NCI-H226 (cell line): ENCODE results near the gene RAB11FIP4.
A peak's percentile ranks its signal among the peaks of the same experiment; 100 is the strongest.

Source experiments
- DNase-seq: peaks from one replicate; pipeline ENCODE4 v3.0.0-alpha.2; 2015

The RAB11FIP4 gene

DNA sequence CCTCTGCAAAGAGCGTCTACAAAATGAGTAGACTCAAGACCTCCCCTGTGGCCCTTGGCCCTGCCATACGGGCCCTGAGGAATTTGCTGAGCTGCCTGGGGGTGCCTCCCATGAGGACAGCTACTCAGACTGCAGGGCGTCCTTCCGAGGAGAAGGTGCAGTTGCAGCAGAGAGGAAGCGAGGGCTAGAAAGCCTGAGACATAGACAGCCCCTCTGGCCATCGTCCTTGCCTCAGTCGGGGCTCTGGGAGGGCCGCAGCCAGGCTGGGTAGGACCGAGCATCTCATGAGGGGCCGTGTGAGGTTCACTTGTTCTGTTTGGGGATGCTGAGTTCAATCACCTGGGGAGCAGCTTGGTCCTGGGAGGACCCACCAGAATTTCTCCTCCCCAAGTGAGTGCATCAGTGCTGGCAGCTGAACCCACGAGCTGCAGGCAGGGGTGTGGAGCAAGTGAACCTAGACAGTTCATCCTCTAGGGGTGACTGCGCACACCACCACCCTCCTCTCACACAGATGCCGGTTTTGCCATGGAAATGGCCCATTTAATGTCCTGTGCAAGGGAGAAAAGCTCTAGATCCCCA is 20.3 kb downstream of the RAB11FIP4 start:
- no peak for DNase-seq

DNA sequence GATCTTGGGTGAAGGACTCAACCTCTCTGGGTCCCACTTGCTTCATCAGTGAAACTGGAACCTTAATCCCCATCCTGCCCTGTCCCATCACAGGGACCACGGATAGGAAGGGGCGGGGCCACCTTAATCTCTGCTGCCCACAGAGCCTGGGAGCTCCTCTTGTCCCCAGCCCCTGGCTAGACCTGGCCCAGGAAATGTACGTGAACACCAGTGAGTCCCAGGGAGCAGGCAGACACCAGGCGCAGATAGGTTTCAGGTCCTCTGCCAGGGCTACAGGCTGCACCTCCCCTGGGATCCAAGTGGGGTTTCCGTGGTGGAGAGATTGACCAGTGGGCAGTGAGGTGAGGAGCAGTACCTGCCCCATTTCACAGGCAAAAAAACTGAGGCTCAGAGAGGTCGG is 21.0 kb downstream of the RAB11FIP4 start:
- DNase-seq, result no peak

DNA sequence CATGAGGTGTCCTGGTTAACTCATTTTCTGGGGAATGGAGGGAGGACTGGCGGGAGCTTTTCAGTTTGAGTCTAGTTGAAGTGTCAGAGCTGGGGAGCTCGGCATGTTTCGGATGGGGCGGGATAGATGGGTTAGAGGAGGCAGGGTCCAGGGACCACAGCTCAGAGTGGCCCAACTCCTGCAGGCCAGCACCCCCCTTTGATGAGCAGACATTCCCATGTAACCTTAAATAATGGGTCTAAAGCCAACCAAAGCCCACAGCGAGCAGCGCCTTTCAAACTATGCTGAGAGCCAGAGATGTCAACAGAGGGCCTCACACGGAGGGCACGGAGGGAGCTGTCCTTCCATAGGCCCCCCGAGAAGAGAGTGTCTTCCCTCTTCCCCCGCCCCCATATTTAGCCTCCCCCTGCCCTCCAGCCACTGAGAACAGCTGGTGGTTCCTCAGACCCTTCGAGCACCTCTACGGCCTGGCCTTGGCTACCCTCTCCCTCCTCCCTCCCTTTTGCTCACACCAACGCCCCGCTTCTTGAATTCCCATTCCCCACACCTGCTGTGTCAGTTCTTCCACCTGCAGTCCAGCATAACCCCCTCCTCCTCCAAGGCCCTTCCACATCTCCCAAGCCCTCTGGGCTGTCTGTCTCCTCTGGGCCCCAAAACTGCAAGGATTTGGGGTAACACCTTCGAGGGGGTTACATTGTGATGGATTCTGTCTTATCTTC is 21.8 kb downstream of the RAB11FIP4 start:
- no peak for DNase-seq

DNA sequence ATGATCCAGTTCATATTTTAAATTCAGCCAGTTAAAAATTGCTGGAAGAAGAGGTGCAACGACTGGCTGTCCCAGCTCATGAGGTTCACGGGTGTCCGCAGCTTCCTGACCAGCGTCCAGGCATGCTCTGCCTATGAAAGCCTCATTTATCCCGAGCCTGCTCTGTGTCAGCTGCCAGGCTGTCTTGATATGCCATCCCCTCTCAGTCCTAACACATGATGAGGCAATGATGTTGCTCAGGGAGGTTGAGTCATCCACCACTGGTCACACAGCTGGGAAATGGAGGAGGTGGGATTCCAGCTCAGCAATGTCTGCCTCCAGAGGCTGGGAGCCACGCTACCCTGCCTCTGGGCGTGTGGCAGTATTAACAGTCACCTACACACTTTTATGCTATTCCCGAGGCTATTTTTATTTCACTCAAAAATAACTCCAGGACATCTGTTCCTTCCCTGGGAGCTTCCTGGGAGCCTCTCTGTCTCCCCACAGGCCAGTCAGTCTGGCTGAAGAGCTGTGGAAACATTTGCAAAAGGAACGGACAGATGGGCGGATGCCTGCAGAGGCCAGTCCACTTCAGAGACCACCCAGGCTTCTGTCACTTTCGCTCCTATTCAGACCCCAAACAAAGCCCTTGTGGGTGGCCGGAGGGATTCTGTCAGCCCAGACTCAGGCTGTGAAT is 22.5 kb downstream of the RAB11FIP4 start:
- peak; percentile 58 for DNase-seq

DNA sequence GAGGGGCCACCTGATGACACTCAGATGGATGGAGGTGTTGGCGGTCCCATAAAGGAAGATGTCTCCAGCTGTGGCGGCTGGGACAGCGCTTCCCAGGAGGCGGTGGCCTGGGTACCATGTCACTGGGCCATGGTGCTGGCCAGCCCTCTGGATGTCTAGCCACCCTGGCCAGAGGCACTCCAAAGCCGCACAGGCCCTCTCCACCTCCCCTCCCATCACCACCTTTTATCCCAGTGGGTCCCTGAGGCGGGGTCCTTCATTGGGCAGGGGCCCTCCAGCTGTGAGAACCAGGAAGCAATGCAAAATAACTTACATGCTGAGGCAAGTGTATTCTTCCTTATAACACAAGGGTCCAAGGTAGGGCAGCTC is 23.1 kb downstream of the RAB11FIP4 start:
- no peak for DNase-seq

DNA sequence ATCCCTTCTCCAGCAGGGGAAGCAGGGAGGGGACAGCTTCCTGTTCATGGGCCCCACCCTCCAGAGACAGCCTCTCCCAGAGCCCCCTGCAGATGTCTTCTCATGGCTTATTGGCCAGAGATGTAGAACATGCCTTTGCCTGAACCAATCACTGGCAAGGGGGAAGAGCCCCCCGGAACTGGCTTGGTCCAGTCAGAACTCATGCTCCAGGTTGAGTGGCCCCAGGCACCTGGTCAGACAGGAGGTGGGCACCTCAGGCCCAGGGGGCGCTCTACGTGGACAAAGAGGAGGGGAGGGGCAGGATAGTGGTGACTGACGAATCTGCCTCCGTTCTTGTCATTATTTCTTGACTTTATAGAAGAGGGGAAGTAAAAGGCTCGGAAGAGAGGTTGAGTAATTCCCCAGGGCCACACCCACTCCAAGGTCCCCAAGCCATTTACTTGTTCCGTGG is 23.6 kb downstream of the RAB11FIP4 start:
- no peak for DNase-seq

DNA sequence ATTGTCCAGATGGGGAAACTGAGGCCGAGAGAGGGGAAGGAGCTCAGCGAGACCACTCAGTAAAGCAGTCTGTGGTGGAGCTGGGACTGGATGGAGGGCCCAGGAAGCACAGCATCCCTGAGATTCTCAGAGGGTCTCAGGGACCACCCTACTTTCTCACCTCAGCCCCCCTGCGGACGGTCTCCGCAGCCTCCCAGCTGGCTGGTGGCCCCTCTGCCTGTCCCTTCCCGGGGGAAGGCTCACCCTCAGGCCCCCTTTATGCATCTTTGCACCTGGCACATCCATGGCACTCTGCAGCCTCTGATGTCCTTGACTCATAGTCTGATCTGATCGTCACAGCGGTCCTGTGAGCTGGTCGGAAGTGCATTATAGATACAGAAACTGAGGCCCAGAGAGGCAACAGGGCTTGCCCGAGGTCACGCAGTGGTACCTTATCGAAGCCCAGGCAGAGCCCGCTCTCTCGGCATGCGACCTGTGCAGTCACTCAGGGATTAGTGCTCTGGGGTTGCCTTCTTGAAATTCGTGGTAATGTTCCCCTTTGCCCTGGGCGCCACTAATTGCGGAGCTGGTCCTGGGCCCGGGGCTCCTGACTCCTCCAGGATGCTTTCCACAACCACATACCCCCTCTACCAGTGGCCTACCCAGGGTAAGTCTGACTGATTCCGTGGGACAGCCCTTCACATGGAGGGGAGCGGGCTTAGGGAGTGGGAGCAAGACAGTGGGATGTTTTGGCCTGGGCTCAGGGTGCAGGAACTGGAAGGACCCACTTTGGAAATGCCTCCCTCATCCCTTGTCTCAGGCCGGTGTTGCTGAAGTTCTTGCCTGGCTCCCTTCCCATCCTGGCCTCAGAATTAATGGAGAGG is 24.4 kb downstream of the RAB11FIP4 start:
- DNase-seq, result no peak

DNA sequence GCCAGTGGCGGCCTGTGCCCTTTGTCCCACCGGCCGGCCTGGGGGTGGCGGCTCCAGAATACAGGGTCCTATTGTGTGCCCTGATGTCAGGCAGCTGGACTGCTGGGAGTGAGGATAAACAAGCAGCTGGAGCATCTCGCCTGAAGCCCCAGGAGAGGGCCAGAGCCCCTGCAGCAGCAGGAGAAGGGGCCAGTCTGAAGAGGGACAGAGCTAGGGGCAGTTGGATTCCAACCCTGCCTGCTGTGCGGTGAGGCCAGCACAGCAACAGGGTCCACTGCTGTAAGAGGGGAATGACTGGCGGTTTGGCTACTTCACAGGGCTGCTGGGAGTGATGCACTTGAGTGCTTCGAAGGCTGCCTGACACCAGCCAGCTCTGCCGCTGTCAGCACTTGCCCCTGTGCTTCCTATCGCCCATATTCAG is 25.0 kb downstream of the RAB11FIP4 start:
- no peak for DNase-seq

DNA sequence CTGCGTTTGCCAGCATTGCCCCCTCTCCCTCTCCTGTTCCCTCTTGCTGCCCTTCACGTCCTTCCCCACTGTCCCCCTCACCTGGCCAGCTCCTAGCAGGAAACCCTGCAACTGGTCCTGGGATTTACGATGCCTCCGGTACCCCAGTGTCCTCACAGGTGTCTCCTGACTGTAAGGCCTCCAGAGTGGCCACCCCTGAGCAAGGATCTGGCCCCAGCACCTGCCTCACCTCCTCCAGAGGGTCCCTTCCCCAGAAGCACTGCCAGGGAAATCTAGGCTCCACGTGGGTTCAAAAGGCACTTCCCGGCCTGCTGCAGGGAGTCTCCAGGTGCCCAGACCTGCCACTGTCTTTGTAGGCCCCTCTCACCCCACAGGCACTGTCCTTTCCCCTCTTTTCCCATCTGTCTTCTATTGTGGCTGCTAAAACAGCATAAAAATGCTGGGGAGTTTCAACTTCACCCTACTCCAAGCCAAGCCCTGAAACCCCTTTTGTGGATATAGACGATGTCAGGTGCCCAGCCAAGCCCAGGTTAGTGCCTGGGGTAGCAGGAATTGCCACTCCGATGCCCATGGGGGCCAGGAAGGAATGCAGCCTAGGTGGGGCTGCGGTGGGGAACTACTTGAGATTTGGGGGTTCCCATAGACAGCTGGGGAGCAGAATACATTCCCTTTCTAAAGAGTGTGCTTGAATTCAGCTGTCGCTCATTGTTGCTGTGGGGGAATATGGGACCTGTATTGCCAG is 25.7 kb downstream of the RAB11FIP4 start:
- no peak for DNase-seq

DNA sequence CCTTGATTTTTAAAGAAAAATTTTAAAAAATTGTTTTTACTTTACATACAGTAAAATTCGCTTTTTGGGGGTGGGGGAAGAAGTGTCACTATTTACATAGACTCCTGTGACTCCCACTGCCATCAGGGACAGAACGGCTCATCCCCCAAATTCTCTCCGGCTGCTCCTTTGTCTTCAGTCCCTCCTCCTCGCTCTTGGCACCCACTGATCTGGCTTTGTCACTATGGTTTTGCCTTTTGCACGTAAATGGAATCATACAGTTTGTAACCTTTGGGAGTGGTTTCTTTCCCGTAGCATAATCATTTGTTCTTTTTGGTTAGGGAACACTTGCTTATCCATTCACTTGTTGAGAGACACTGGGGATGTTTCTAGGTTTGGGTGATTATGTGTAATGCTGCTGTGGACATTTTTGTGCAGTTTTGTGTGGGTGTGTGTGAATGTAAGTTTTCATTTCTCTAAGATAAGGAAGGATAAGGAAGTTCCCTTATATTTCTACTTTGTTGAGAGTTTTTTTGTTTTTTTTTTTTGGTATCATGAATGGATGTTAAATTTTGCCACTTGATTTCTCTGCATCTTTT is 27.4 kb downstream of the RAB11FIP4 start:
- no peak for DNase-seq

DNA sequence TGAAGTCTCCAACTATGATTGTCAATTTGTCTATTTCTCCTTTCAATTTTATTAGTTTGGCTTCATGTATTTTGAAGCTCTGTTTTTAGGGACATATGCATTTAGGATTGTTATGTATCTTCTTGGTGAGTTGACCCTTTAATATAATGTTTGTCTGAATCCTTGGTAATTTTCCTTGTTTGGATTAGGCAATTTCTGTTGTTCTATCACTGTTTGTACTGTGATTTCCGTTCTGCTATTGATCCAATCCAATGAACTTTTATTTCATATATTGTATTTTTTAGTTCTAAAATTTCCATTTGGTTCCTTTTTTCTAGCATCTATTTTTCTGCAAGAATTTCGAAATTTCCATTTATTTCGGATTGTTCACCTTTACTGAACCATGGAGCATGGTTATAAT is 31.0 kb downstream of the RAB11FIP4 start:
- no peak for DNase-seq

DNA sequence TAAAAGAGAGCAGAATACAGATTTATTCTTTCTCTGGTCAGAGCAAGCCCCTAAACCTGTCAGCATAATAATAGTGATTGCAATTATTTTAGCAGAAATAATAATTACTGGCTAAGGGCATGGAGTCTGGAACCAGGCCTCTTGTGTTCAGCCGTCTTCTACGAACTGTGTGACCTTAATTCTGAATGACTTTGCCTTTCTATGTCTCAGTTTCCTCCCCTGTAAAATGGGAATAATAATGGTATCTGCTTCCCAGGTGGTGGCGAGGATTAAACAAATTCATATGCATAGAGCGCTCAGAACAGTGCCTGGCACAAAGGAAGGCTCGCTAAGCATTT is 33.4 kb downstream of the RAB11FIP4 start:
- DNase-seq, result no peak

DNA sequence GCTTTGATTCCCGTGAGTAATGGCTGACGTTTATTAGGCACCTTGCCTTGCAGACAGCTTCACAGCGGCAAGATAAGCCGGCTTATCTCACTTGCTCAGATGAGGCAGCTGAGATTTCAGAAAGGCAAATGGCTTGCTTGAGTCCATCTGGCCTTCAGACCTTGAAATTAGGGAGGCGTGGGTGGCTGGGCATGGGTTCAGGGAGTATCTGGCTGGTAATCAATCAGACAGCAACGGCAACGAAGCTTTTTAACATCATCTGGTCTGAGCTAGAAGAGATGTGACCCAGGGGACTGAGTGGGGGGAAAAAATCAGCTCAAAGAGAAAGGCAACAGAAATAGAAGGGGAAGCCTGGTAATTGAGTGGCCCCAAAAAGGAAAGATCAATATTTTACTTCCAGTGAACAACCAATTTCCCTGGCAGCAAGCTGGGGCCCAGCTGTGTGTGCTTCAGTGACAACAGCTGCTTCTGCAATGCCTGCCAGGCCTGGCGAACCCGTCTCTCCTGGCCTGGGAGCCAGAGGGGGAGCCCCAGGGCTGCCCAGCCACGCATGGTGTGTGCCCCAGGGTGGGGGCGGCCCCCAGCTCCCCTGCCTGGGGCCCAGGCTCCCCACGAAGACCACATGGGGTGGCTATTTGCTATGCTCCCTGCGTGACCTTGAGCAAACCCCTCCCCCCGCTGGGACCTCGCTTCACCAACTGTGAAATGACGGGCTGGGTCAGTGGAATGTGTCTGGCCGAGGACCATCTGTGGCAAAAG is 34.0 kb downstream of the RAB11FIP4 start:
- peak; percentile 90 for DNase-seq

DNA sequence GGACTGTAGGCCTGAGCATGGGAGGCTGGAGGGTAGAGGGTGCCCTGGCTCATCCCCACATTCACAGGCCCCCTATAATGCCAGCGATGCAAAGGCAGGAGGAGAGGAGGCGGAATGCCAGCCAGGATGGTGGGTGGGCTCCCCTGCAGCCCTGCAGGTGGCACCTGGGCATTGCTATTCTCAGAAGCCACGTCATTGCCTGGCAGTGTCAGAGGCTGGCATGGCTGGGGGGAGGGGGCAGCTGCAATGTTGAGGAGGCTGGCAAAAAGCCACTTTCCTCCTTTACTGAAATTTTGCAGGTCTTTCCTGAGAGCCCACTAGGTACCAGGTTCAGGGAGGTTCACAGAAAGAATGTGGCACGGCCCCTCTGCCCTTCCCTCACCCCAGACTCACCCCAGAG is 36.2 kb downstream of the RAB11FIP4 start:
- no peak for DNase-seq

DNA sequence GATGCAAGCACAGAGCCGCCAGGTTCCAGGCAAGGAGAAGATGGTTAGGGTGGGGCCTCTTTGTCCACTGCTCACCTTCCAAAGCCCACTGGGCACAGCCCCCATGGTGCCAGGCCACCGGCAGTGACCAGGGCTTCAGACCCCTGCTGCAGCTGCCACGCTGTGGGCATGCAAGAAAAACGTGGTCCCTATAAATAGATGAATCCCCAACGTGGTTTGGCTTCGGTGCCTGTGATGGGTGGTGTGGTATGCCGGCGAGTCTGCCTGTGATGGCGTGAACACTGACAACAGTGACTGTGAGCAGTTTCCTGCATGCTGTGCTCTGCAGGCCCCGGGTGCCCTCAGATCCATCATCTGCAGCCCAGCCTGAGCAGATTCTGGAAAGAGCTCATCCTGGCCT is 36.6 kb downstream of the RAB11FIP4 start:
- DNase-seq, result no peak

DNA sequence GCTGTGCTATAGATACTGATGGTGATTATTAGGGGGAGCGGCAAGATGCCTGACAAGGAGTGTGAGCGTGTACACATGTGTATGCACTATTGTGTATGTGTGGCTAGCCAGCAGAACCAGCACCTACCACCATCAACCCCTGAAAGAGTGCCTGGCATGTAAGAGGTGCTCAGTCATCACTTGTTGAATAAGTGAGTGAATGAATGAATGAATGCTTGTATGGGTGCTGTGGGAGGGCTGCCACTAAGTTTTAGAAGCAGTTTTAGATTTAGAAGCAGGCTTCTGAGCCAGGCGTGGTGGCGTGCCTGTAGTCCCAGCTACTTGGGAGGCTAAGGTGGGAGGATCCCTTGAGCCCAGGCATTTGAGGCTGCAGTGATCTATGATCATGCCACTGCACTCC is 37.0 kb downstream of the RAB11FIP4 start:
- DNase-seq, result no peak

DNA sequence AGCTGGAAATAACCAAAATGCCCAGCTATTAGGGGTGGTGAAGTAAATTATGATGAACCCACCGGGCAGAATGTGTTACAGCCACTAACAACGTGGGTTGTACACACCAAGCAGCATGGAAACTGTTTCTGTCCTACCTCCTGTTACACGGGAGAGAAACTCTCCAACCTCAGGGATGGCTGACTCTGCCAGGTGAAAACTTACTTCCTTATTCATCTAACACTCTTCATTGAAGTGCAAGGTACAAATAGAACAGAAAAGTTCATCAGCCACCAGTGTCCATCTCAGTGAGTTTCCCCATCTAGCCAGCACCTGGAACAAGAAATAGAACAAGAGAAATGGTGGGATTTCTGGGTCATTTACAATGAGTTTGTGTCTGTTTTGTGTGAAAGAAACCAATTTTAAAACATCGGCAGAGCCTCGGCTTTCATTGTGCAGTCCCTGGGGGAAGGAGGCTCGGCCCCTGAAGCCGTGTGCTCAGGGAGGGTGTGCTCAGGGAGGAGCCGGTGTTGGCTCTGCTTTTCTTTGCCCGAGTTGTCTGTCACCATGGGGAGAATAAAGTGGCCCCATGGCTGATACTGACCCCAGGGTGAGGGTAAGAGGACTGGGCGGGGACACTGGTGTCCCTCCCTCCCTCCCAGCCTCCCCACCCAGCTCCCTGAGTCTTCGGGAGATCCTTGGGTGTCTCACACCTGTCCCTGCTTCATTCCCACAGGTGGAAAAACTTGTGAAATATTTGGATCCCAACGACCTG is 39.8 kb downstream of the RAB11FIP4 start:
- DNase-seq, result no peak

DNA sequence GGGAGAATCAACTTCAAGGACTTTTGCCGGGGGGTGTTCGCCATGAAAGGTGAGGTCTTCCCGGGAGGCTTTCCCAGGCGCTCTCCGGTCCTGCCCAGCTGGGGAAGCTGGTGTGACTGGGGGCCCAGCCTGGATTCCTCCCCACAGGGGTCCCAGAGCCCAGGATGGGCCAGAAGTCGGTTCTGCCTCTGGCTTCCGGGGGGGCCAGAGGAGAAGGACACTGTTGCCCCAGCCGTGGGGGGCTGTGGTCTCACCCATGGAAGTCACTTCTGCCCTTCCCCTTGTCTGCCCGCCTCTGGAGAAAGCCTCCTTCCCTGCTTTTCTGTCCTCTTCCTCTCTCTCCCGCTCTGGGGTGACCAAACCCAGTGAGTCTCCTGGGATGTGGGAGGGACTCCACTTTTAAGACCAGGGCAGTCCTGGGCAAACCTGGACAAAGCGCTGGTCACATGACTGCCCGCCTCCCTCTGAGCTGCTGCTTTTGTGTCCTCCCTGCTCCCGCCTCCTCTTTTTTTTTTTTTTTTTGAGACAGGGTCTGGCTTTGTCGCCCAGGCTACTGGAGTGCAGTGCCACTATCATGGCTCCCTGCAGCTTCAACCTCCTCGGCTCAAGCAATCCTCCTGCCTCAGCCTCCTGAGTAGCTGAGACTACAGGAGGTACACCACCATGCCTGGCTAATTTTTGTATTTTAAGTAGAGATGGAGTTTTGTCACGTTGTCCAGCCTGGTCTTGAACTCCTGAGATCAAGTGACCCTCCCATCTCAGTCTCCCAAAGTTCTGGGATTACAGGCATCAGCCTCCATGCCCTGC is 40.6 kb downstream of the RAB11FIP4 start:
- no peak for DNase-seq

DNA sequence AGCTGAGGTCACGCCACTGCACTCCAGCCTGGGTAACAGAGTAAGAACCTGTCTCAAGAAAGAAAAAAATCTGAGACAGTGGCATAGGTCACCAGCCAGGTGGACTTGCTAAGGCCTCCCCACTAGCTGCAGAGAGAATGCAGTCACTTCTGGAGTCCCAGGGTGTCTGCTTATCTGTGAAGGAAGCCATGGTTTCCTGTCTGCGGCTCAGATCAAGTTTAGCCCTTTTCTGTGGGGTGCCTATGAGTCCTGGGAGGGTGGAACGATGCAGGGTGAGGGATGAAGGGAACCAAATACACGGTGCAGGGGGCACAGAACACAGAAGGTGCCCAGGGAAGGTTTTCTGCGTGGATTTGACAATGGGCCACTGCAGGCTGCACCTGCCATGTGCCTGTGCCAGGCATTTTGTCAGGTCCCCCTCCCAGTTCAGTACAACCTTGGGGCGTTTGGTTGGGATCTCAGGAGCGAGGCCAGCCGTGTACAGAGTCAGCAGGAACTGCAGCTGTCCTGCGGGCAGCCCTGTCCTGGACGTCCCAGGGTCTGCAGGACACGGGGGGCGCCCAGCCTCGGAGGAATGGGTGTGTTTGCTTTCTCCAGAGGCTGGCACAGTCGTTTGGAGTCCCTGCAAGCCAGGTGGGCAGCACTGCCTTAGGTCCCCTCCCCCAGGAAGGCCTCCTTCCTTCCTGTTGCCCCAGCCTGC is 41.8 kb downstream of the RAB11FIP4 start:
- no peak for DNase-seq
